RPMI7951 (cell line): ENCODE results near the gene IL12A. TPM values are rescaled to one million over a fixed set of nuclear protein-coding genes. Genes with fewer than 3 reads are reported as not detected.

Source experiments
- DNase-seq: peaks from one replicate; pipeline ENCODE4 v3.0.0-alpha.2; 2012; ENCODE audit warnings: low read depth
- total RNA-seq: library from RNA; depleted of rRNA; stranded (reverse); fragments of >200 nt; shearing (Covaris generic); gene quantifications from 2 replicates; pipeline ENCODE4 v1.2.3, GENCODE V29; 2014; rRNA removed

Gene IL12A
- 0.49 and 0.72 TPM in 2 replicates for total RNA-seq

DNA sequence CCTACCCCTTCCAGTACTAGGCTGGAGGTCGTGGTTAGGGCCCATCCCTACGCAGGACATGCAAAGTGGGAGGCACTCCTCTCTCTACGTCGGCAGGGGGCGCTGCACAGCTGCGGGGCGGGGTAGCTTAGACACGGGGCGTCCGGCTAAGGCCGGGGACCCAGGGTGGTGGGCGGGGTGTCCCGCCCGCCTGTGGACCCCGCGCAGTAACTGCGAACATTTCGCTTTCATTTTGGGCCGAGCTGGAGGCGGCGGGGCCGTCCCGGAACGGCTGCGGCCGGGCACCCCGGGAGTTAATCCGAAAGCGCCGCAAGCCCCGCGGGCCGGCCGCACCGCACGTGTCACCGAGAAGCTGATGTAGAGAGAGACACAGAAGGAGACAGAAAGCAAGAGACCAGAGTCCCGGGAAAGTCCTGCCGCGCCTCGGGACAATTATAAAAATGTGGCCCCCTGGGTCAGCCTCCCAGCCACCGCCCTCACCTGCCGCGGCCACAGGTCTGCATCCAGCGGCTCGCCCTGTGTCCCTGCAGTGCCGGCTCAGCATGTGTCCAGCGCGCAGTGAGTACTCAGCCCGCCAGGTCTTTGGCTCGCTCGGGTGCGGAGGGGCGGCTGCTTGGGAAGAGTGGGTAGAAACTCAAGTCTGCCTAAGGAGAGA lies at the start of gene IL12A:
Gene IL12A, plus strand, starts transcription at position 219 of the 655 bp plus-strand sequence.
- peak; percentile 66 for DNase-seq

- no peak for DNase-seq
These were observed 47.3 kb upstream of the IL12A start for GRCh38 chr3:159941038-159942000.

DNA sequence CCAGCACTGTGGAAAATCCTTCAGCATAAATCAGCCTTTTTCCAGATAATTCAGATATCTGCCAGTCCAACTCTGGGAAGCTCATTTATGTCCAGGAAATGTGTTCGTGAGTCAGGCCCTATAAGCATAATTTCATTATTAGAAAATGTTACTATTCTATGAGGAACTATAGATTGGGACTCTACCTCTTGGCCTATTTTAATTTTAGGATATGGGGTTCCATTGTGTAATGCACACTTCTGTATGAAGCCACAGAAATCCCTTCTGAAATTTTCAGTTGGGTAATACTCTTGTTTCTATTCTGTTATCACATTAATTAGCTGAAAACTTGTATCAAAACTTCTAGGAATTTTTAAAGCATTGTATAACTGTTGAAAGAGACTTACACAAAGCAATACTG lies 43.9 kb upstream of the IL12A start:
- DNase-seq, result no peak

DNA sequence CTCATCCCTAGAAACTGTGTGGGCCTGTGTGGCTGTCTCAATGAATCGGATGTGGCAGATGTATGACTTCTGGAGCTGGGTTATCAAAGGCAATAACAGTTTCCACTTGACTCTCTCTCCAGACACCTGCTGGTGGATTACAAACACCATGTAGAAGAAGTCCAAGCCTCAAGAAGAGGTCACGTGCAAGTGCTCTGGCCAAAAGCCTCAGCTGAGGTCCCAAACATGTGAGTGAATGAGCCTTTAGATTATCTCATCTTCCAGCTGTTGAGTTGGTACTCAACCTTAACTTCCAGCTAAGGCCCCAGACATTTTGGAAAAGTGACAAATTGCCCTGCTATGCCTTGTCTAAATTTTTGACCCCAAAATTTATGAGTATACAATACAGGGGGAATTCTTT lies 42.7 kb upstream of the IL12A start:
- no peak for DNase-seq

- DNase-seq, result peak; percentile 15
These were observed 41.4 kb upstream of the IL12A start for GRCh38 chr3:159947220-159947619.

- peak; percentile 29 for DNase-seq
These were observed 40.0 kb upstream of the IL12A start for GRCh38 chr3:159948429-159949144.

DNA sequence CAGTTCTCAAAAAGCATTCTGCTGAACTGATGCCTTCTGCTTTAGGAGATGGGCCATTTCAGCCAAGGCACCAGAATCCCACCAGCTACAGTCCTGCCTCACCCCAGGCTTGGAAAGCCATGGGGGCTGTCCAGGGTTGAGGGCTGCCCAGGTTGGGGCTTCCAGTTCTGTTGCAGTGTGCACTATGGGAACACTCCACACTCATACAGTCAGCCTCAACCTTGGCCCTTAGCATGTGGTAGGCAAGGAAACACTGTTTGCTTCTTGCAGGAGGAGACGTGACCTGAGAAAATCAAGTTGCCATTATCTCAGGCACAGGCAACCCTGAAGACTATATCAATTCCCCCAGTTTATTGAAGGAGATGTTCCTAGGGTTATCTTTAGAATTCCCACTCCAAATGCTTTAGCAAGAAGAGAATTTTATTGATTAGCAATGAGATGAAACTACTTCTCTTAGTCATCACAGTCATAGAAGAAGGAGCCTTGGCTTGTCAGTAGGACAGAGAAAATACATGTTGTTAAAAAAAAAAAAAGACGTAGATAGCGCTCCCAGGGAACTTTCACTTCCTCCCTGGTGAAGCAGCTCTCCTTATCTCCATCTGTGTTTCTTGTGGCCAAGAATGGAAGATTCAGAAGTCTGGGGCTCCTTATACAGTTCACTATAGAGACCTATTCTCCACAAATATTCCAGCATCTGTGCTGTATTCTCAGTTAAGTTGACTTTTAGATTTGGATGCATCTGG lies 38.3 kb upstream of the IL12A start:
- no peak for DNase-seq

DNA sequence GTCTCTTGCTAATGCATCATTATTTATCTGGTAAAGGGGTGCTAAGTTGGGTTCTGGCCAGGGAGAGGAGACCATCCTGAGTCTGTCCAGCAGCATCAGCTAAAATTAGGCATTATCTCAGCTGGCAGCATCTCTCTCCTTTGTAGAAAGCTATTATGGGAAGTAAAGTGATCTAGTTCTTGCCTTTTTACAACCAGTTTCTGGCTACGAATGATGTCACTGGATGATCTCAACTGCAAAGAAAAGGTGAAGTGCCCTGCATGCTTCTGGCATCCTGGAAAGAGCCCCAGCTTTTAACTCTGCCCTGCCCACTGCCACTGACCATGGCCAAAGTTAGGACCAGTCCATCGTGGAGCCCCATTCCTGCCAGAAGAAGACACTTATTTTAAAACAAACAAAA lies 37.1 kb upstream of the IL12A start:
- no peak for DNase-seq

- no peak for DNase-seq
These were observed 35.1 kb upstream of the IL12A start for GRCh38 chr3:159953325-159954085.

DNA sequence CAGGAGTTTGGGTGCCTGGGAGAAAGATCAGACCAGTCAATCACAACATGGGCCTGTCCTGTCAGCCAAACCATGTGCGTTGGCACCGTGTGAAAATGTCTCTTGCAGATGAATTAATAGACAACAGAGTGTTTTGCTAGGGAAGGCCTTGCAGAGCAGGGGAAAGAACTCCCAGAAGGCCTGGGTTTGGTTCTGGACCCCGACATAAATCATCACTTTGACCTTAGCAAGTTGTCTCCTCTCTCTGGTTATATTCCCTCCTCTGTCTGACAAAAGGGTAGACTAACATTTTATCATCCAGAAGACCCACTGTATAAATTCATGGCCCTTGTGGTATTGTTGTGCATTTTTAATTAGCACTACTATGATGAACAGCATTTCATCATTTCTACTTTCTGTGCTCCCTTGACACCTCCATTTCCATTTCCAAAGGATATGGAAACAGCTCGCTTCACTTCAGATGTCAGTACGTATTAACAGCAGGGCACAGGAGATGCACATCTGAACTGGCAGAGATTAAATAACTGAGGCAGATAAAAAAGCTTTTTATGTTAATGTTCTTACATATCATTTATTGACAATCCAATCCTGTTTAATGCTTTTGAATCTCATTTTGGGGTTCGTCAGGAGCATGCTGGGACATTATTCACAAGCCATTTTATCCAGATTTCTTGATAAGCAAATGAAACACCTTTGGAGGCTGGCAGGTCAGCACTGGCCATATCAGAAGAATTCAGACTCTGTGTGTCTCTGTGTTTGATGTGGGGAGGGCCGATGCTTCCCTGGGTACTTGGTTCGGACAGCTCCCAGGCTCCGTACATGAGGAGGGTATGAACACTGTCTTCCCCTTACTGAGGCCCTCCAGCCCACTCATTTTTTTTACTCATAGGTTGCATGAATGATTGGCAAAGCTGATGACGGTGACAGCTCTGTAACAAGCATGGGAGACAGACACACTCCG lies 28.2 kb upstream of the IL12A start:
- no peak for DNase-seq

- peak; percentile 53 for DNase-seq
These were observed 24.3 kb upstream of the IL12A start for GRCh38 chr3:159964166-159964973.

- no peak for DNase-seq
These were observed 17.3 kb upstream of the IL12A start for GRCh38 chr3:159971311-159971710.

GRCh38 chr3:159977295-159977694 lies 11.3 kb upstream of the IL12A start:
- DNase-seq, result no peak

DNA sequence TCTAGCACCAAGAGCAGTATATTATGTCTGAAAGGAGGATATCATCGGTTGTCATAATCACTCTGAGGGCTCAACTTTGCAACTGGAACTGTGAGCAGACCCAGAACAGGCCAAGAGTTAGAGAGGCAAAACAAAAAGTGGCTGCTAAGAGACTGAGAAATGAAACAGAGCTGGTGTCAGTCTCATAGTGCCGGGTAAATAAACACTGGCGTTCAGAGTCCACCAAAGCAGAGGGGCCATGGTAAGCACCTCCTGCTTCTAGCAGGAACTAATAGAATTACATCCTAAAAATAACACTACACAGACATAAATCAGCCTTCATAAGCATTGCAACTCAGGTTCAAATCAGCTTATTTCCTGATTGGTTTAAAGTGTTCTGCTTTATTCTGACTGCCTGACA lies 10.3 kb upstream of the IL12A start:
- DNase-seq, result peak; percentile 15

DNA sequence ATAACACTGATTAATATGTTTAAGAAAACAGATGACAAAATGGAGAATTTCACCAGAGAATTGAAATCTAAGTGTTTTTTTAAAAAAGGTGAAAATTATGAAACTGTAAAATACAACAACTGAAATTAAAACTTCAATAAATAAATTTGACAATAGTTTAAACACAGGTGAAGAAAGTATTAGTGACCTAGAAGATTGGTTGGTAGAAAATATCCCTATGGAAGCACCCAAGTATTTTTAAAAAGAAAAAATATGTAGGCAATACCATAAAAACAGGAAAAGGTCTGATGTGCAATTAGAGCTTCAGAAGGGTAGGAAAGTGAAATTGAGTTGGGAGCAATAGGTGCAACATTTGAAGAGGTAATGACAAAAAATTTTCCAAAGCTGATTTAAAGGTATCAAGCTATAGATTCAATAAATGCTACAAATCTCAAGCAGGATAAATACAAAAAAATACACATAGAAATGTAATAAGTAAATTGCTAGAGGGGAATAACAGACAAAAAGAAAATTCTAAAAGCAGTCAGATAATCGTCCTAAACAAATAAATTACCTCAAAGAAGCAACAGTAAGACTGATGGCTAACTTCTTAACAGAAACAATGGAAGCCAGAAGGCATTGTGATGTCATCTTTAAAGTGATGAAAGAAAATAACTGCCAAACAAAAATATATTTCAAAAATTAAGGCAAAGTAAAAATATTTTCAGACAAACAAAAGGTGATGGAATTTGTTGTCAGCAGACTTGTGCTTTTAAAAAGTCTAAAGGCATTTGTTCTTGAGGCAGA lies 9.5 kb upstream of the IL12A start:
- no peak for DNase-seq

DNA sequence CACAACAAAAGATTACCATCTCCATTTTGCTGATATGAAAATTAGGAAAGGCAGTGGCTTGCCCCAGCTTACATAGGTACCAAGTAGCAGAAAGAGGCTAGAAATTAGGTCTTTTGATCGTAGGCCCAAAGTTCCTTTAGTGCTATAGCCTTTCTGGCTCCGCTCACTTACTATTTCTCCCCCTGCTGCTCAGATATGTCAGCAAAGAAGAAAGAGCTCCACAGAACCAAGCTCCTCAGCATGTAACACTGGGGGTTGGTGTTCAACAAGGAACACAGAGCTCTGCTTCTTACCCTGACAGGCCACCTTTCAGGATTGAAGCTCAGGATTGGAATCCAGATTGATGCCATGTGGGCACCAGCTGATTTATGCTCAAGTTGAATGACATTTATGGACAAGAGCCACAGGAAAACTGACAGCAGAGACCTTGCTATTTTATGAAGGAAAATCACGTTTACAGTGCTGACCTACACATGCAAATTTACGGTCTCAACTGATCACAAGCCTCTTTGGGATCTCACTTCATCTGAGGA lies 6.1 kb upstream of the IL12A start:
- DNase-seq, result no peak

DNA sequence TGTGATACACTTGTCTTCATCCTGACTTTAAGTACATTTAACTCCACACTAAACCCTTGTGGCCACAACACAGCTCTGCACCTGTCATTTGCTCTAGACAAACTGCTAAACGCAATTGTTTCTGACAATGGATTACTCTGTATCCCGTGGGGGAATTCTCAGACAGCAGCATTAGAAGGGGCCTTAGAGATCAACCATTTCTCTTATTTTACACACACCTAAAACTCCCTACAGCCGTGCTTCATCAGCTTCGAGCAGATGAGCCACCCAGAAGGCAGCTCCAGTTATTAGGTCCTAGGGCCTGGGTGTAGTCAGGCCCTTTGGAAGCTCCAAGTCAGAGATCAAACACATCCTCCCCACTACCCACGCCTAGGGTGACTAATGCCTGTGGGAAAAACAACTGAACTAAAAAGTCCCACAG lies 1.3 kb upstream of the IL12A start:
- DNase-seq, result peak; percentile 66
